ENCODE results near the gene FIBCD1.
"Not testable (repeated sequence)": the region's sequence is repeated elsewhere in the genome, so short reads cannot be mapped to it uniquely, and the experiment has no call there.

The FIBCD1 gene

GRCh38 chr9:130921989-130922892 lies 16.8 kb downstream of the FIBCD1 start:
- DNase-seq (ENCODE audit: low read depth) = no peak

DNA sequence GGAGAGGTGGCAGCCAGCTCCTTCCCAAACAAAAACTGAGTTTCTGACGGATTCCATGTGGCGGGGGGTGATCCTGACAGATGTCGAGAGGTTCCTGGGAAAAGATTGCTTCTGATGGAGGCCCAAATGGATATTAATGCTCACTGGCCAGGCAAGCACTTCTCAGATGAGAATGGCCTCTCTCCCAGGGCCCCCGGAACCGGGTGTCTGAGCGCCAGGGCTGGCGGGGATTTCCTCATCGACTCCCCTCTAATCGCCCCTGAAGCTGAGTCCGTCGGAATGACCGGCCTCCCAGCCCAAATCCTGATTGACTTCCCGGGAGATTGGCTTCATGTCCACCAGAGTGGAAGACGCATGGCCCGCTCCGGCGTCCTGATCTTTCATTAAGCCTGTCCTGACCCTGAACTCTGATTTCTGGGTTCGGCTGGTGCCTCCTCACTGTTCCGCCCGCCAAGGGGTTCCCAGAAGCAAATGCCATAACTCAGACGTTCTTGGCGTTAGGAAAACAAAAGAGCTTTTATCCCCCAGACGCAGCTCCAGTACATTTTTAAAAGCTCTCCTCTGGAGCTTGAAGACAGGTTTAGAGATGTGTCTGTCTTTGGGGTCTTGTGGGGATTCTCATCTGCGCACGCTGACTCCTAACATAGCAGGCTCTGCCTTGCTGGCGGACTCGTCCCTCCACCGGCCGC lies 17.6 kb downstream of the FIBCD1 start:
- no peak for DNase-seq (ENCODE audit: low read depth)

GRCh38 chr9:130920762-130921299 lies 18.2 kb downstream of the FIBCD1 start:
- DNase-seq (ENCODE audit: low read depth) = no peak

GRCh38 chr9:130920233-130920632 lies 18.8 kb downstream of the FIBCD1 start:
- no peak for DNase-seq (ENCODE audit: low read depth)

DNA sequence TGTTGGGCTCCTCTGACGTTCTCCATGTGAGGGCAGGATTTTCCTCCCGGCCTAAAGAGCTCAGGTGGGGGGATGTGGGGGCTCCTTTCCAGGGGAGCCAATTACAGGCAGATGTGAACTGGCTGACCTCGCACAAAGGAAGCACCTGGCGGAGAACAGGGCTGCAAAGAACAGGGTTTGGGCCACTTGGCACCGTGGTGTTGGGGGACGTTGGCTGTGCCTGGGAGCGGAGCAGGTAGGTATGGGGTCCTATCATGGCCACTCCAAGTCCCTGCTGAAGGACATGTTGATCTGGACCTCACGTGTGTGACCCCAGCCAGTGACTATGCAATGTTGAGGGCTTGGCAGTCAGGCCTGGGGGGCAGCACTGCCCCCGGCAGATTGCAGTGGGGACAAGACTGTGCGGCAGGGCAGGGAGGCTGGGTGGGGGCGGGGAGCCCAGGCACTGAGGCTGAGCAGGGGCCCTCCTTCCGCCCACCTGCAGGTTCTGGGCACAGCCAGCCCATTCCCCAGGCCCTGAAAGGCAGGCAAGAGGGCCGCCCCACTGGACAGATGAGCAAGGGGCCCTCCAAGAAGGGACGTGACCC lies 19.4 kb downstream of the FIBCD1 start:
- DNase-seq (ENCODE audit: low read depth) = no peak

GRCh38 chr9:130918826-130919558 lies 20.1 kb downstream of the FIBCD1 start:
- DNase-seq (ENCODE audit: low read depth) = no peak

GRCh38 chr9:130918101-130918825 lies 20.8 kb downstream of the FIBCD1 start:
- DNase-seq (ENCODE audit: low read depth) = no peak

DNA sequence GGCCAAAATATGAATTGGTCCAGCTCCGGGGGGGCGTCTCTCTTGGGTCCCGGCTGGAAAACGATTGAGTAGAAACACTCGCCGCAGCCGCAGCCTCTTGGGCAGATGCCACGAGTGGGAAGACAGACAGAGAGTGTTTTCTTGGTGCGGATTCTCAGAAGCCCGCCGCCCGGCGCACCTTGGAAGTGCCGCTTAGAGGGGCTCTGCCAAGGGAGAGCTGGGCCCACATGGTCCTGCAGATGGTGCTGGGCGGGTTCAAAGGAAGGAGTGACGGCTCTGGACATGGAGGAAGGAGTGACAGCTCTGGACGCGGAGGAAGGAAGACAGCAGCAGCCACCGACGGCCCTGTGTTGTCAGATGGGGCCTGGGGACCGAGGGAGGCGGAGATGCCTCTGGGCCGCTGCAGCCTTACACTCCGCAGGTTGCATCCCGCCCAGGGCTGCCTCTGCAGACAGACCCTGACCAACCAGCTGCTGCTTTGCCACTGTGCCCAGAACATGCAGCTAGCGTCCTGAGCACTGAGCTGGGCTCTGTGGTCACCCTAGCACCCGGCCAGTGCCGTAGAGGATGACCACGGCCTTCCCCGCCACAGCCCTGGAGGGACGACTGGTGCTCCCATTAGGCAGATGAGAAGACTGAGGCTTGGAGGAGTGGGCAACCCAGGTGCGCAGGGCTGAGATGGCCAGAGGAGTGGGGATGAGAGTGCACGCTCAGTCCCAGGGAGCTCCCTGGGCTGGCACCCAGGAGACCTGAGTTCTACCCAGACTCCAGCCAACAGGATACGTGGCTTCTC lies 21.7 kb downstream of the FIBCD1 start:
- DNase-seq (ENCODE audit: low read depth) = no peak

- DNase-seq (ENCODE audit: low read depth) = no peak
Observed at GRCh38 chr9:130915096-130915447, 24.0 kb downstream of the FIBCD1 start.

- DNase-seq (ENCODE audit: low read depth) = no peak
Observed at GRCh38 chr9:130914417-130915095, 24.5 kb downstream of the FIBCD1 start.

DNA sequence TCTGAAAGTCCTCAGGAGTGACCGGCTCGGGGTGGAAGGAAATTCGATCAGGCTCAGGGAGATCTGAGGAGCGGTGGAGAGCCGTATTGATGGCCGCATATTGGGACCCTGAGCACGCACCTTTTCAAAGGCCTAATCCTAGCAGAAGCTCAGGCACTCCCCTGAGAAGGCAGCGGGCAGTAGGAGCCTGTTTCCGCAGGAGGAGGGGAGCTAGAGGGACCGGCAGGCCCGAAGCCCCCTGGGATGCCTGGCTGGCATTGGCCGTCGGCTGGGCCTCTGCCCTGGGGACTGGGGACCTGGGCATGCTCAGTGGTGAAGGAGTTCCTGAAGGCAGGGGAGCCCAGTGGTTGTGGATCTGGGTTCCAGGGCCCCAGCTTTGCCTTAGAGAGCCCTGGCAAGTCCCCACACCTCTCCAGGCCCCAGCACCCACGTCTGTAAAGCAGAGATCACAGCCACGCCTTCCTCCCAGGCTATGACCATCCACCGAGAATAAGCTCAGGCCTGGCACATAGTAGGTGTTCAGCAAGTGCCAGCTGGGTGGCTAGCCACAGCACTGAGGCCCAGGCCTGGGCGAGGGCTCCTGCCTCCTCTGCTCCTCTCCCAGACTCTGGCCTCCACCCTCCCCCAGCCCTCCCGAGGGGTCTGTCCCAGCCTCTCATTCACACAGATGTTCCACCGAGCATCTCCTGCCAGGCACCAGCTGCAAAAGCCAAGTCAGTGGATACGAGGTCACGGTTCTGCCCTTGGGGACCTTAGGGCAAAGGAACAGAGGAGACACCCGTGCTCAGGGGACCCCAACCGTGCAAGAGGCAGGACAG lies 25.2 kb downstream of the FIBCD1 start:
- no peak for DNase-seq (ENCODE audit: low read depth)

- DNase-seq (ENCODE audit: low read depth) = no peak
Observed at GRCh38 chr9:130912932-130913598, 26.0 kb downstream of the FIBCD1 start.

DNA sequence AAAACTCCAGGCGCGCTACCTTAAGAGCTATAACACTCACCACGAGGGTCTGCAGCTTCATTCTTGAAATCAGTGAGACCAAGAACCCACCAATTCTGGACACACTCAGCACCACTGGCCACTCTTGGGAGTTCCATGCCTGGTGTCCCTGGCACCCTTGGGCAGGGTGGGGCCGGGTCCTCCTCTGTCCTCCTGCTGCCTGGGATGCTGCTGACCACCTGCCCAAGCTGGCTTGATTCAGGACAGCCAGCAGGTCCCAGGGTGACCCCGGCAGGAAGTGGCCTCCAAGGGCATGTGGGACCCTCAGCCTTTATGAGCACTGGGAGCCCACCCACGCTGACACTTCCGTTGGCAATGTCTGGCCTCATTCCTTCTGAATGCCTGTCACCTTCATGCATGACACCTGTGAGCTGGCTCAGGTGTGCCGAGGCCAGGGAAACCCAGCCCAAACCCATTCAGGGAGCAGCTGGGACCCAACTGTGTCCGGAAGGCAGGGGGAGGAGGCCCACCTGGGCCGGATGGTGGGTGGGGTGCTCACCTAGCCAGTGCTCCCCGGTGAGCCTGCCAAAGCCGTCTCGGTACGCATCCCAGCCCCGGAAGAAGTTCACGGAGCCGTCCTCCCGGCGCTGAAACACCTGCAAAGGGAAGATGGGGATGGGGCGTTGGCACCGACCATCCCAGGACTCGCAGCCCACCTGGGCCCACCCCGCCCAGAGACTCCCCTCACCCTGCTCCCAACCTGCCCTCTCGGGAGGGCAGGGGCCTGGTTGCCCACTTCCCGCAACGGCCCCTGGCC lies 27.6 kb downstream of the FIBCD1 start:
- no peak for DNase-seq (ENCODE audit: low read depth)

- not testable (repeated sequence) for DNase-seq (ENCODE audit: low read depth)
Observed at GRCh38 chr9:130910670-130911069, 28.4 kb downstream of the FIBCD1 start.

DNA sequence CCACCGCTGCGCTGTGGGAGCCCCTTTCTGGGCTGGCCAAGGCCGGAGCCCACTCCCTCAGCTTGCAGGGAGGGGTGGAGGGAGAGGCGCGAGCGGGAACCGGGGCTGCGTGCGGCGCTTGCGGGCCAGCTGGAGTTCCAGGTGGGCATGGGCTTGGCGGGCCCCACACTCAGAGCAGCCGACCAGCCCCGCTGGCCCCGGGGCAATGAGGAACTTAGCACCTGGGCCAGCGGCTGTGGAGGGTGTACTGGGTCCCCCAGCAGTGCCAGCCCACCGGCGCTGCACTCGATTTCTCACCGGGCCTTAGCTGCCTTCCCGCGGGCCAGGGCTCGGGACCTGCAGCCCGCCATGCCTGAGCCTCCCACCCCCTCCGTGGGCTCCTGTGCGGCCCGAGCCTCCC lies 29.0 kb downstream of the FIBCD1 start:
- not testable (repeated sequence) for DNase-seq (ENCODE audit: low read depth)

- DNase-seq (ENCODE audit: low read depth) = no peak
Observed at GRCh38 chr9:130908878-130909355, 30.1 kb downstream of the FIBCD1 start.

- no peak for DNase-seq (ENCODE audit: low read depth)
Observed at GRCh38 chr9:130908146-130908877, 30.7 kb downstream of the FIBCD1 start.

Data from stimulated activated CD8-positive, alpha-beta memory T cell treated with anti-CD3 and anti-CD28 coated beads, Interleukin-7, amount 100 ng/mL, for 24 hours (primary cell).